MG63 (cell line): ENCODE results near the gene FAM114A1. TPM values are rescaled to one million over a fixed set of nuclear protein-coding genes. Genes with fewer than 3 reads are reported as not detected.

Experiments used
- DNase-seq: peaks from one replicate; pipeline ENCODE4 v3.0.0-alpha.2; 2020
- H3K27me3 ChIP-seq: fragments of 250-450 bp; sonication (Bioruptor Pico); 2 replicates; pipeline ENCODE4 v1.5.1; 2020; ENCODE audit warnings: mild to moderate bottlenecking, moderate library complexity
- H3K36me3 ChIP-seq: fragments of 250-450 bp; sonication (Bioruptor Pico); 2 replicates; pipeline ENCODE4 v1.5.1; 2020; ENCODE audit warnings: mild to moderate bottlenecking, moderate library complexity
- H3K4me3 ChIP-seq: fragments of 250-450 bp; sonication (Bioruptor Pico); 2 replicates; pipeline ENCODE4 v1.5.1; 2020; ENCODE audit warnings: mild to moderate bottlenecking, moderate library complexity
- H3K9me3 ChIP-seq: fragments of 250-450 bp; sonication (Bioruptor Pico); 2 replicates; pipeline ENCODE4 v1.5.1; 2020; ENCODE audit warnings: mild to moderate bottlenecking, moderate library complexity
- total RNA-seq: library from RNA; depleted of rRNA; stranded (reverse); fragments of >200 nt; shearing (Covaris generic); gene quantifications from 2 replicates; pipeline ENCODE4 v1.2.3, GENCODE V29; 2014; ENCODE audit warnings: low replicate concordance

Gene FAM114A1
- total RNA-seq, 1 experiment from 2014 or later = 56.7 TPM

DNA sequence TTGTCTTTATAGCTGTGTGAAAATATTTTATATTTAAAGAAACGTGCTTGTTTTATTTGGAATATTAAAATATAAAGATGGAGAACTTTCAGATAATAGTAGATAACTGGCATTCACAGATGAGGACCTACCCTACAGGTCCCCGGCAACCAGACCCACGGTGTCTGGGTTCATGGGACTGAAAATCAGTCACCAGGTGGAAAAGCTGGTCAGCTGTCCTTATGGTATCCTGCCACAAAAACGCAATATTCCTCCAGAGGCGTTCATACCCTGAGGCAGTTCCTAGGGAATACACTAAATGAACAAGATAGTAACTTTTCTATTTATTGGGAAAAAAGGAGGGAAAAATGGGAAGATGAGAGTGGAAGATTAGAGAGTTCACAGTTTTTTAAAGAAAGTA lies 12.1 kb upstream of the FAM114A1 start:
- Histone ChIP-seq H3K27me3 (no peaks in the 10 kb centered on the region), H3K9me3 (no peaks in the 10 kb centered on the region), H3K4me3 (no peak overlapping the region), H3K36me3 (no peaks in the 10 kb centered on the region)
- no peak for DNase-seq

DNA sequence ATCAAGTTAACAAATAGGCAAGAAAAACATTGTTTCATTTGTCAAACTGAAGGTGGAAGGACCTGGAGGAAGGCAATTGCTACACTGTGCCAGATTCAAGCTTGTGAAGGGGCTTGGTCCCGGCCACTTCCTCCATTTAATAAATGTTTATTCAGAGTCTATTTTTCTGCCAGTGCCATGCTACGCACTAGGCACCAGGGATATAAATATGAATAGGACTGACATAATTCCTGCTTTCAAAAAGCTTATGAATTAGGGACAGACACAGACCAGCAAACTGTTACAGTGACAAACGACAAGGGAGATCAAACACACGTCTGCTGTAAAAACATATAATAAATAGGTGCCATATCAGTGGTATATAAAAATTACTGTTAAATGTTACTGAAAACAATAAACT lies 11.6 kb upstream of the FAM114A1 start:
- H3K4me3 ChIP-seq = peak overlapping the region; percentile 35

DNA sequence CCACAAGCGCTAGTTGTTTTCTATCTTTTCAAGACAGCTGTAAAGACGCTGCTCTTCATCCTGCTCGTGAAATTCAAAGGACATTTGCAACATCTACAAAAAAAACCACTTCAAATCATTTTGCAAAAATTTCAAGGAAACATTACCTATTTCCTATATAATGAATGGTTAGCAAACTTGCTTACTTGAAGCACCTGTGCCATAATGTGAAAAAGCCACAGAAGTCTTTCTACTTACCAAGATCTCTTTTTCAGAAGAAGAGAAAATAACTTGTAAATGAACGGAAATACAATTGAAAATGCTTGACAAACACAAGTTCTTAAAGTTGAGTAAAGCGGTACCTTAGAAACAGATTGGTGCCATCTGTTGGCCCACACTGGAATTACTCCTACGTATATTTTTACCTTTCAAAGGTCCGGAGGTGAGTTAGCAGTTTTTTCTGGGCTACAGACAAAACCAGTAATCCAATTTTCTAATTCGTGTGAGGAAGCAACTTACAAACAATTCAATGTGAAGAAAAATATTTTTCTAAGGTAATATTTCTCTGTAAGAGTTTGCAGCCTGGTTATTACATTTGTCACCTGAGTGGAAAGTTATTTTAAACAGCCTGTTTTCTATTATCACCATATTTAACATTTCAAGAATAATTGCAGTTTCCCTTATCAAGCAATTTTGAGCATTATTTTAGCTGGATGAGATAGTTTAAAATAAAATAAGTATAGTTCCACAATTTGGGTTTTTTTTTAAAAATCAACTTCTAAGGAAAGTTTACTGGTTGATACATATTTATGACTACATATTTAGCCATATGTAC lies 10.9 kb upstream of the FAM114A1 start, which contains the start of gene TLR6:
TSS of gene TLR6 (minus strand) at position 294 of the 814 bp plus-strand sequence. CDS start 27,344 bp downstream, outside the sequence.
- peak; percentile 10 for DNase-seq
- H3K4me3 ChIP-seq = peak within 1 kb of the TSS; percentile 35
- no peaks in the 10 kb centered on the region for H3K36me3 ChIP-seq

More for the DNA sequence above, 11.6 kb upstream of the FAM114A1 start:
- H3K27me3 ChIP-seq = no peaks in the 10 kb centered on the region
- no peak for DNase-seq
- H3K9me3 ChIP-seq = no peaks in the 10 kb centered on the region
- H3K36me3 ChIP-seq = no peaks in the 10 kb centered on the region

GRCh38 chr4:38857354-38858096 lies 10.1 kb upstream of the FAM114A1 start:
- no peaks in the 10 kb centered on the region for H3K27me3 ChIP-seq
- no peak overlapping the region for H3K4me3 ChIP-seq
- H3K9me3 ChIP-seq = no peaks in the 10 kb centered on the region
- DNase-seq = peak; percentile 81
- H3K36me3 ChIP-seq = no peaks in the 10 kb centered on the region

More for the DNA sequence above, 10.9 kb upstream of the FAM114A1 start, which contains the start of gene TLR6:
- H3K9me3 ChIP-seq = no peaks in the 10 kb centered on the region
- no peaks in the 10 kb centered on the region for H3K27me3 ChIP-seq

- H3K9me3 ChIP-seq = no peaks in the 10 kb centered on the region
- DNase-seq = no peak
- H3K4me3 ChIP-seq = no peak overlapping the region
- no peaks in the 10 kb centered on the region for H3K27me3 ChIP-seq
- H3K36me3 ChIP-seq = no peaks in the 10 kb centered on the region
Measured at GRCh38 chr4:38858097-38858420, 9.5 kb upstream of the FAM114A1 start.

DNA sequence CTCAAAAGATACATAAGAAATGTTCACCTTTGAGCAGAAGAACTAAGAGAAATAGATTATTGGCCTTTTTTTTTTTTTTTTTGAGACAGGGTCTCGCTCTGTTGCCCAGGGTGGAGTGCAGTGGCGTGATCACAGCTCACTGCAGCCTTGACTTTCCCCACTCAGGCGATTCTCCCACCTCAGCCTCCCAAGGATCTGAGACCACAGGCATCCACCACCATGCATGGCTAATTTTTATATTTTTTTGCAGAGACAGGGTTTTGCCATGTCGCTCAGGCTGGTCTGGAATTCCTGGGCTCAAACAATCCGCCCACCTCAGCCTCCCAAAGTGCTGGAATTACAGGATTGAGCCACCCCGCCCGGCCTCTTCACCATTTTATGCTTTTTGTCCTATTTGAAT lies 8.1 kb upstream of the FAM114A1 start:
- DNase-seq = no peak
- no peaks in the 10 kb centered on the region for H3K36me3 ChIP-seq
- no peaks in the 10 kb centered on the region for H3K9me3 ChIP-seq
- no peaks in the 10 kb centered on the region for H3K27me3 ChIP-seq
- no peak overlapping the region for H3K4me3 ChIP-seq

- no peaks in the 10 kb centered on the region for H3K27me3 ChIP-seq
- peak; percentile 12 for DNase-seq
- H3K4me3 ChIP-seq = no peak overlapping the region
- no peaks in the 10 kb centered on the region for H3K36me3 ChIP-seq
- H3K9me3 ChIP-seq = no peaks in the 10 kb centered on the region
Measured at GRCh38 chr4:38860788-38861424, 6.7 kb upstream of the FAM114A1 start.

DNA sequence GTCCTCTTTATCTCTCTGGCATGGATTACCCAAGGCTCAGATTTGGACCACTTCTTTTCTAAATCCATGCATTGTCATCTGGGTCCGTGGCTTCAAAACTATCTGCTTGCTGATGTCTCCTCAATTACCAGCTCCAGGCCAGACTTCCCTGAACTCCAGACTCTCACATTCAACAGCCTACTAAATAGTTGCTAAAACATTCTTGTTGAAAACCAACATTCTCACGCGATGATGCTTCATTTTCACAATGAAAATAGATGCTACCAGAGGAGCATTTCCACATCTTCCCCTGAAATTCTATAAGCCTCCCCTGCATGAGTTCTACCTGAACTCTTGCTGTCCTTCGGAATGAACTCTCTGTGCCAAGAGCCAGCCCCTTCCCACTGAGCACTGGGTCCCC lies 5.8 kb upstream of the FAM114A1 start:
- Histone ChIP-seq H3K9me3 (no peaks in the 10 kb centered on the region), H3K36me3 (no peaks in the 10 kb centered on the region), H3K27me3 (no peaks in the 10 kb centered on the region), H3K4me3 (no peak overlapping the region)
- DNase-seq = no peak

- Histone ChIP-seq H3K27me3 (no peaks in the 10 kb centered on the region), H3K36me3 (peaks cover 7% of the 10 kb centered on the region), H3K9me3 (no peaks in the 10 kb centered on the region), H3K4me3 (no peak overlapping the region)
- DNase-seq = no peak
Measured at GRCh38 chr4:38865445-38865844, 2.2 kb upstream of the FAM114A1 start.

- Histone ChIP-seq H3K27me3 (no peaks in the 10 kb centered on the region), H3K36me3 (peaks cover 16% of the 10 kb centered on the region), H3K4me3 (peak overlapping the region; percentile 62), H3K9me3 (no peaks in the 10 kb centered on the region)
- DNase-seq = no peak
Measured at GRCh38 chr4:38866973-38867477, 581 bp upstream of the FAM114A1 start.

DNA sequence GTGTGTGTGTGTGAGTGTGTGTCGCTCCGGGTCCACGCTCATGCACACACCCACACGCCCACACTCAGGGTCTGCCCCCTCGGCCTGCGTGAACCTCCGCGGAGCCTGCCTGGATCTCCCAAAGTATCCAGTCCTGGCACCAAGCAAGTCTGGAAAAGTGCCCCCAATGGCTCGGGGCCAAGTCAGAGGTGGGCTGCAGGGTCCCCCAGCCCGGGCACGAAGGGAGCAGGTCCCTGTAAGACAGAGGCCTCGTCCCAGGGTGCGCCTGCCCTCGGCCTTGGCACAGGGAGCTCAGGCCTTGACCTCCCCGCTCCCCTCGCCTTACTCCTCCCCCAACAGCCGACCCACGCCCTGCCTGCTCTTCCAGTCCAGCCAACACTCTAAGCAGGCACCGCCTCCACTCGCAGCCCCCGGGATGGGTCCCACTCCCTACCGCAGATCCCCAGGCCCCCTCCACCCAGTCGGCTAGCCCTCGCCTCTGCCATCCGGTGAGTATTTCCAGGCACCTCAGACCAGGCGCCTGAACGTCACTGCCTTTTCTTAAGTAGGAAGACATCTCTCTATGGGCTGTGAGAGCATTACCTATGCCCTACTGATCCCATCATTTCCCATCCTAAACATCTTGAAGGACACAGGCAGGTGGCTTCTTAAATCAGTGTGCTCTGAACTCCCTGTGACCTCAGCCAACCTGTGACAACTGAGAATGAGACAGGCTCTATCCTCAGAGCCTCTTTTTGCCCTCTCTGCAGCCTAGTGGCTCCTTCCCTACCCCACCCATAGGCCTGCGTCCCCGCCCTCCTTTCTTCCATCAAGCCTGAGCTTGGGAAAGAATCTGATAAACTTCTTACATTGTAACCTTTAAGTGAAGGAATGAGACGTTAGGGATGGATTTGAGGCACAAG lies 704 bp downstream of the FAM114A1 start:
- Histone ChIP-seq H3K27me3 (no peaks in the 10 kb centered on the region), H3K36me3 (peaks cover 22% of the 10 kb centered on the region), H3K4me3 (peak overlapping the region; percentile 62), H3K9me3 (no peaks in the 10 kb centered on the region)
- peak; percentile 36 for DNase-seq

DNA sequence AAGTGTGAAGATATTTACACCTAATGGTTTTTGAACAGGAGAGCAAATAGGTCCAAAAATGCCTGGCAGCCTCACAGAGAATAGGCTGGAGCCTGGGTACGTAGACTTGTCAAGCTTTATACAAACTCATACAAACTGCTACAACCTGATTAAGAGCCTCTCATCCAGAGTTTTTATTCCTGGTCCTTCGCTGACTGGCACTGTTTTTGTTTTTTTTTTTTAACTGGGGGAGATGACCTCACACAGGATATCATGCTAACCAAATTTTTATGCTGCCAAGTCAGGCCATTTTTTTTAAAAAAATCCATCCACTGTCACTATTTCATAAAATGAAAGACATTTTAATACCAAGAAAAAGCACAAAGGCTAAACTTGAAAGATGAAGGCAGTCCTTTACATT lies 1.9 kb downstream of the FAM114A1 start:
- H3K4me3 ChIP-seq = no peak overlapping the region
- H3K27me3 ChIP-seq = no peaks in the 10 kb centered on the region
- H3K9me3 ChIP-seq = no peaks in the 10 kb centered on the region
- no peak for DNase-seq
- H3K36me3 ChIP-seq = peaks cover 30% of the 10 kb centered on the region

DNA sequence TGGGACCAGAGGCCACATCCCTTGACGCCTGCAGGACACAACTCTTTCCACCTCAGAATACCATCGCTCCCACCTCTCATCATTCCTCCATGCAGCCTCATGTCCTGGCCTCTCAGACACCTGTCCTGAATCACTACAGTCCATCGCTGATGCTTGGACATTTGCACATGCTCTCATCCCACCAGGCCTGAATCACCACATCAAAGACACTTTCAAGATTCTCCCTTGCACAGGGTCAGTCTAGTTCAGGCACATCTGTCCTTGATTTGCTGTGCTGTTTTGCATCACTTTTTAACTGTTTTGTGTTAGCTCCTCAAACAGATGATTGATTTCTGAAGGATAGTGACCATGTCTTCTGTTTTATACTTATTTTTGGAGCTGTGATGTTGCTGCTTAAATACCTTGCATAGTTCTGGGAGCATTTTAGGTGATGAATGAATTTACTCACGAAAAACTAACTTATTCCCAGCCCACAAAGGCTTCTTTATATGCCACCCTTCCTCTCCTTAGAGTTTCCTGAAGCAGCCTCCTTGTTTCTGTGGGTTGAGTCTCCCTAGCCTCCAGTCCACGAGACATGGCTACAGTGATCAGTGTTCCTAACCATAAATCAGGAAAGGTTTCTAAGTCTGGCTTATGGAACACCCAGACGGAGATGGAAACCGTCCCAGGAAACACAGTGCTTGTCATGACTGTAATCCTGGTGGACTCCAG lies 2.6 kb downstream of the FAM114A1 start:
- Histone ChIP-seq H3K36me3 (peaks cover 30% of the 10 kb centered on the region), H3K27me3 (no peaks in the 10 kb centered on the region), H3K9me3 (no peaks in the 10 kb centered on the region), H3K4me3 (no peak overlapping the region)
- no peak for DNase-seq

DNA sequence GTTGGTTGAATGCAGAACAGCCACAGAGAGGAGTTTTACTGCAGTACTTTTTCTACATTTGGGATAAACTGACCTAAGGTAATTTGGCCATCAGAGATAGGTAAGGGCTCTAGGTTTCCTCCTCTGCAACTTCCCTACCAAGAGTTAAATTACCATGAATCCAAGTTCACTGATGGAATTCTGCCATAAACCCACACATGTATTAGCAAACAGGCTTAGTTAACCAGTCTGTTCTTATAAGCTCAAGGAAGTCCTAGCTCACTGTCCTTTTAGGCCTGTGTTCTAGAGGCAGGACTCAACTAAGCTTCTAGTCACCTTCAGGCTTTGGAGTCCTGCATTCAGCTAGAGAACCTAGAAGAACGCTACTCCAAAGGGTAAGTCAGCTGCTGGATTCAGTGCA lies 4.0 kb downstream of the FAM114A1 start:
- Histone ChIP-seq H3K4me3 (no peak overlapping the region), H3K9me3 (no peaks in the 10 kb centered on the region), H3K27me3 (no peaks in the 10 kb centered on the region), H3K36me3 (peaks cover 30% of the 10 kb centered on the region)
- DNase-seq = no peak

- H3K27me3 ChIP-seq = no peaks in the 10 kb centered on the region
- peak; percentile 77 for DNase-seq
Measured at GRCh38 chr4:38872620-38873019, 5.0 kb downstream of the FAM114A1 start.

More at GRCh38 chr4:38872620-38873019, 5.0 kb downstream of the FAM114A1 start:
- Histone ChIP-seq H3K9me3 (no peaks in the 10 kb centered on the region), H3K36me3 (peaks cover 30% of the 10 kb centered on the region), H3K4me3 (no peak overlapping the region)
